NK-92 treated with Interleukin-12 subunit alpha and Interleukin-12 subunit beta, amount 100 ng/mL, for 24 hours (cell line): ENCODE data around the gene UBE3D.
"Not testable (repeated sequence)": the region's sequence is repeated elsewhere in the genome, so short reads cannot be mapped to it uniquely, and the experiment has no call there.

ENCODE experiments used
- DNase-seq: peaks from one replicate; lab custom pipeline; 2025; lab: John Stamatoyannopoulos, UW

The UBE3D gene

DNA sequence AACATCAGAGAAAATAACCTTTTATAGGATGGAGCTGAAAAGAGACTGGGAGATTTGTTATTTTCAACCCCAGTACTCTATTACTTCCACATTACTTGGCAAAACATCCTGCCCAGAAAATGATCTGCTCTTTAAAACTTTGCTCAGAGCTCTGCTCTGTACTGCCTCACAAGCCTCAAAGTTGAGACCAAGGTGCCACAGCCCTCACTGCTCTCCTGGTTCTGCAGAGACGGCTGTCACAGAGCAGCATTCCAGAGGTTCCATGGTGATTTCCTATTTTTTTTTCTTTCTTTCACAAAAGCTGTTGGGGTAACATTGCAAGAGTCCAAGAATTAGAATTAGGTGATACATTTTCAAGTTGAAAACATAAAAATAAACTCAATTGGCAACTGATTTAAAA is 155.2 kb downstream of the UBE3D start:
- no peak for DNase-seq

DNA sequence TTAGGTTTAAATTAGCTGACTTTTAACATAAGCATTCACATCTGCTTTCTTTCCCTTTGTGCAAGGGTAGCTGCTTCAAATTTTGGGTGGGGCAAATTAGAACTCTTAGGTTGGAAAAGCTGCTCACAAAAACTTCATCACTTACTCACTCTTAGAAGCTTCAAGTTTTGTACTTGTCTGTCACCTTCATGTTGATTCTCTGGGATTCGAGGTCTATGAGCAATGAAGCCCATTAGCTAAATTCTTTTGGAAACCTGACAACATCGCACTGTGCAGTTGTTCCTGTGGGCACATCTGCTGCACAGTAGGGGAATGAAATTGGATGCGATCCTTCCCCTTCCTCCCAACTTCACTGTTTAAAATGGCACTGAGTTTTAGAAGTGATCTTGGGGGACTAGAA is 156.1 kb downstream of the UBE3D start:
- no peak for DNase-seq

DNA sequence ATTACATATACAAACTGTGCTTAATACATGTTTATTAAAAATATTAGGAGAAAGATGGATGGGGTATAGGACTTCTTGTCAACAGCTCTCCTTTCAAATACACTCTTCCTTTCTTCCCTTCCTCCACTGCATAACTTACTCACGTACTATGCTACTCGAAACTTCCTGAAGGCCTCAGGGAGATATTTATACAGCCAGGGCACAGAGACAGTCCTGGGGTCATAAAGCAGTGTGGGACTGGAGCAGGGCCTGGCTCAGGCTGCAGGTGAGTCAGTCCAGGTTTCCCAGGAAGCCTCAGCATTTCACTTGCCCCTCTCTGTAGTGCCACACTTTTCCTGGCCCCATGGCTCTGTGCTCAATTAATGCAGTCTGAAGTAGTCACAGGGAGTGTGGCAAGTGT is 157.0 kb downstream of the UBE3D start:
- DNase-seq, result no peak

DNA sequence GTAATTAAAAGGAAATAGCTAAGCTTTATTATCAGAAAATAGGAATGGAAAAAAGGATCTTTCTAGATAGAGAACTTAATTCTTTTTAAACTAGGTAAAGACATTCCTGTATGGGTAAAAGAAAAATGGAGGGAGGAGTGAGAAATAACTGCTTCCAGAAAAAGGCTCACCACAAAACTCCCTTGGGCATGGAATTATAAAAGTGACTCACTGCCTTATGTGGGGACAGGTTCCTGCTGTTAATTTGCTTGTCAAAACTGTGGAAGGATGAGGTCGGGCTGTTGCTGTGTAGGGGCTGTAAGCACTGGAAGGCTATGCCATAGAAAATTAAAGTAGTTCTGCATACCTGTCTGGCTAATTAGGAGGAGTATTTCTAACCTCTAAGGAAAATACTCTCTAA is 158.7 kb downstream of the UBE3D start:
- DNase-seq, result no peak

DNA sequence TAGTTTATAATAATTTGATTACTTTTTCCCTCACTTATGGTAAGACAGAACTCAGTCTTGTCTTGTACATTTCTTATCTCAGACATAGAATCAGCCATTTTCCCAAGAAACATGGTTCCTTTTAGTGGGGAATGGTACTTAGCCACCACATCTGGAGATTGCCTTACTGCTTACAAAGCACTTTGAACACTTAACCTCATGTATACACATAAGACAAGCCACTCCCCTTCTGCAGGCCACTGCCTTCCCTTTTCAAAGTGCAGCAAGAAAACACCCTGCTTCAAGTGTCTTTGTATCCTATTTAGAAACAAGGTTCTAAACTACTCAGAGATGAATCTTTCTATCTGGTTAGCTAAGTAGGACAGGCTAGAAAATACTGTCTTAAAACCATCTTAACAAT is 159.2 kb downstream of the UBE3D start:
- no peak for DNase-seq

DNA sequence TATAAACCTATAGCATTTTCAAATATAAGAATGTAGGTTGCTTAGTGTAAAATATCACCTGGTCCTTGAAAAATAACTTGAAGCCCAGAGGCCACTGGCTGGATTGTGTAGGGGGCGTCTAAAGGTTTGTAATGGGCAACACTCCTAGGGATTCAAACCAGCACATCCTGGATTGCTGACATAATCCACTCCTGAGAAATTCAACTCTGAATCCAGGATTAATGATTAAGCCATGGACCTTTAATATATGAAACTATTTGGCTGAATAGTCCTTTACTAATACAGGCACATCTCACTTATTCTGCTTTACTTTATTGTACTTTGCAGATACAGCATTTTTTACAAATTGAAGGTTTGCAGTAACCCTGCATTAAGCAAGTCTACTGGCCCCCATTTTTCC is 160.8 kb downstream of the UBE3D start:
- no peak for DNase-seq

DNA sequence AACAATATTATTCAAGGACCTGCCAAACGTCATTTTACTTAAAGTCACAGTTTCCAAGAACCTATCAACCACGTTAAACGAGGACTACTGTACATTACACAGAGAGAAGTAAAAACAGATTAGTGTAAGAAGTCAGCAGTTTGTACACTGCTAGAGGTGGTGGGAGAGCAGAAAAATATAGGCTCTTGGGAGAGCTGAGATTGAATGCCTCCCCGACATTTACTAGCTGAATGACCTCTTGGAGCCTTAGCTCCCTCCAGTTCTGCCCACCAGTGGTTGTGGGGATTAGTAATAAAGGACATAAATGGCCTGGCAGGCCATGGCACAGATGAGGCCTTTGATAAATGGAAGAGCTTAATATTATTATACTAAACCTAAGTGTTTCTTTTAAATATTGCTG is 161.4 kb downstream of the UBE3D start:
- DNase-seq, result no peak

DNA sequence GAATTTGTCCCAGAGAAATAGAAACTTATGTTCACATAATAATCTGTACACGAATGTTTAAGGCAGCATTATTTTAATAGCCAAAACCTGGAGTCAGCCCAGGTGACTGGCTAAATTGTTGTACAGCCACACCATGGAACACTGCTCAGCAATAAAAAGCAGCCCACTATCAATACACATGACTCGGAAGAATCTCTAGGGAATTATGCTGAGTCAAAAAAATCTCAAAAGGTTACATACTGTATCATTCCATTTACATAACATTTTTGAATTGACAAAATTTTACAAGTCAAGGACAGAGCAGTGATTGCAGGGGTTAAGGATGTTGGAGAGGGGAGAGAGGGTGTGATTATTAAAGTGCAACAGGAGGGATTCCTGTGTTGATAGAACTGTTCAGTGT is 163.4 kb downstream of the UBE3D start:
- DNase-seq, result no peak

DNA sequence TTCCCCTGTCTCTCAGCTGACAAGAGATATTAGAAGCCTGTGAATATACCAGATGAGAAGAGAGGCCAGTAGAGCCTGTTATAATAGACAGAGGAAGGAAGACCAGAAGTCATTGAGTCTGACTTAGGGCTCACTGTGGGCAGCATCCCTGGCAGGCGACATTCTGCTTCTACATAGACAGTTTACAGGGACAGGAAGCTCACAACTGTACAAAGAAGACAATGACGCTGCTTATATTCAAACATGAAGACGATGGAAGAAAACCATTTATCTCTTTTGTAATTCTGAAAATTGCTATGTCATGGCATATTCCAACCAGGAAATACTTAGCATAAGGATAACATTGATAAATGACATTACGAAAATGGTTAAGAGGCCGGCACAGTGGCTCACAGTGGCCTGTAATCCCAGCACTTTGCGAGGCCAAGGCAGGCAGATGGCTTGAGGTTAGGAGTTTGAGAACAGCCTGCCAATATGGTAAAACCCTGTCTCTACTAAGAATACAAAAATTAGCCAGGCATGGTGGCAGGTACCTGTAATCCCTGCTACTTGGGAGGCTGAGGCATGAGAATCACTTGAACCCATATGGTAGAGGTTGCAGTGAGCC is 170.9 kb downstream of the UBE3D start:
- no peak for DNase-seq

DNA sequence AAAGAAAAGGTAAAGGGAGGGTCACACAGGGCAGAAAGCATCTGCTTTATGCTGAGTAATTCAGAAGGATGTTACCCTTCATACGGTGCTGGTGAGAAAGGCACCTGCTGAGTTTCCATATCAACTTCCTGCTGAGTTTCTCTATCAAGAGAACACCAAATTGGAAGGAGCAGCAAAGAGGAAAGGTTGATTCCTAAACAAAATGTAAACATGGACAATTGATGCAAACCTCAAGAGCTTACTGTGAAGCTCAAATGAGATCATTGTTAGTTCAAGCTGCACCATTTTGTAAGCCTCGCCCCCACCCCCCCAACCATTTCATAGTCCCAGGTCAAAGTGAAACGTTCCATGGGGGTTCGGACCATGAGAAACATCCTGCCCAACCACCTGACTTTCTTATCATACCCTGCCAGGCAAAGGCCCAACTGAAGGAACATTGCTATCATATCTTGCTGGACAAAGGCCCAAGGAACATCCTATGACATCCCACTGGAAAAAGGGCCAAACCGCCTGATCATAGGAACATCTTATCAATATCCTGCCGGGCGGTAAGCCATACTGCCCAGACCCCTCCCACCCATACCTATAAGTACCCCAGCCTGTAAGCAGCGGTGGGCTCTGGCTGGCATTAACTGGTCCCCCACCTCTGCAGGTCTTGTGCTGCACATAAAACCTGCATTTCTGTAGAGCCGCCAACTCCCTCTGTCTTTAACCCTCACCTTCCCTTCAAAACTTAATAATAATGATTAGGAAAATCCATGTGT is 171.6 kb downstream of the UBE3D start:
- no peak for DNase-seq

DNA sequence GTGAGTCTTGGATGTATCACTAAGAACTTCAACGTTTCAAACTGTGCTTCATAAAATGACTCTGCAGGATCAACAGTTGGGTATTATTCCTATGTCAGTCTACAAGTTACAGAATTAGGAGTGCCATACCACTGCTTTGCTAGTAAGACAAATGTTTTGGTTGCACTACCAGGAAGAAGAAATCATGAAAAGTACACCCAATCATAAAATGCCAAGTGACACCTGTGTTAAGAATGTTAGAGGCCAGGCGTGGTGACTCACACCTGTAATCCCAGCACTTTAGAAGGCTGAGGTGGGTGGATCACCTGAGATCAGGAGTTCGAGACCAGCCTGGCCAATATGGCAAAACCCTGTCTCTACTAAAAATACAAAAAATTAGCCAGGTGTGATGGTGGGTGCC is 174.1 kb downstream of the UBE3D start:
- not testable (repeated sequence) for DNase-seq

DNA sequence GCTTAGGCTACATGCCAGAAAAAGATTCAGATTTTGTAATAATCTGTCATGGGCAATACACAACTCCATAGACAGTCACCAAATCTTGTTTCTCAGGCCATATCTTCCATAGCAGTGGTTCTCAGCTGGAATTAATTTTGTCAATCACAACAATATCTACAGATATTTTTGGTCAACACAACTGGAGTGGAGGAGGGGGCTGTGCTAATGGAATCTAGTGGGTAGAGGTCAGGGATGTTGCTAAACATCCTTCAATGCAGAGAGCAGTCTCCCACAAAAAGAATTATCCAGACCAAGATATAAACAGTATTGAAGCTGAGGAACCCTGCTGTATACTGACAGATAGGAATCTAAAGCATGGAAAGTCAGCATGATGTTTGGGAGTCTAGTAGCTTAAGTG is 174.6 kb downstream of the UBE3D start:
- DNase-seq, result no peak

DNA sequence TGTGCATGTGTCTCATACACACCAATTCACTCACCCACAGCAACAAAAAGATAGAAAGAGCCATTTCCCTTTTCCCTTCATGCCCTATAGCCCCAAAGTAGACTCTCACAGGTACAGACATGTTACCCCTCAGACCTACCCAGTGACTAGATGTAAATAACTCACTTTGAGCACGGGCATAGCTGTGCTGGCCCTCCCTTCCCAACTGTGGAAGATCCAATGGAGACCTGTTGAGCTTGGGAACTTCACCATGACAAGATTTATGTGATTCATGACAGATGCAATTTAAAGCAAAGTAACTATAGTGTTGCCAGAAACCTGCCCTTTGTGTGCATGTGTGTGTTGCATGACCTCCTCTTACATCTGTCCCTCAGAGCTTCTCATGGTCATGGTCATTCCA is 175.4 kb downstream of the UBE3D start:
- DNase-seq, result no peak

DNA sequence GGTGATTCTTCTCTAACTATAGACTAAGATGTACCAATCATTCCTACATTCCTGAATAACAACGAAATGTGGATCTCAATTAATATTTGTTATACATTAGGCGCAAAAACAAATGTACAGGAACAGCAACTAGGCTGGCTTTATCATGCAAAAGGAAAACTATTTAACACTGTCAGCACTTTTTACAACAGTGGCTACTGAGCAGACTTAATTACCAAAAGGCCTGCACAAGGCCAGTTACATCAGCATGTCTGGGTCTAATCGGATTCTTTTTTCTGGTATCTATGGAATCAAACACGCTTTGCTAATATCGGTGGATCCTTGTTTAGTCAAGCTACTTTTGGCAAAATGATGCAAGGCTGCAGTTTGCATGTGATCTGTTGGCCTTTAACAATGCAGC is 176.5 kb downstream of the UBE3D start:
- no peak for DNase-seq

DNA sequence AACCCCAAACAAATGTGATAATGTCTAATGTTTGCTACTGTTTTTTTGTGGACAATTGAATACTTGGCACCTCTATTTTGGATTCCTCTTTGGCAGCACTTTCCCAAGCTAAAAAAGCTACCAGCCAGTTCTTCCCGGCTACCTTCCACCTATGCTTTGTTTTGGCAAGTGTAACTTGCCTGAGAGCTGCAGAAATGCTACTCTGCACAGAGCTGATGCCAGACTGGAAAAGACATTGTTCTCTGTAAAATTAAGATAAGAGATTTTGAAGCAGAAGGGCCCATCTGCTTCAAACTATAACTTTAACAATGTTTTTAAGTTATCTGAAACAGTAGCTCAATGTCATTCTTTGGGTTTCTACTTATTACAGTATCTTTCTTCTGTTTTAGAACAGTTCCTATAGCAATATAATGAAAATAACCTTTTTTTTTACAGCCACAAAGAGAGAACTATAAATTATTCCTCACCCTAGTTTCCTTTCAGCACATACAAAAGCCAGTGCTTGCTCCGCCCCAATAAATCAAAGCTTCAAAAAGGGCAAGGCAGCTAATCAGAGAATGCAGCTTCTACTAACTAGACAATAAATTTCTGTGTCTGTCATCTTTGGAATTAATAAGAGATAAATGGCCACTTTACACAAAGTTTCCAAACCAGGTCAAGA is 183.1 kb downstream of the UBE3D start:
- DNase-seq, result no peak

DNA sequence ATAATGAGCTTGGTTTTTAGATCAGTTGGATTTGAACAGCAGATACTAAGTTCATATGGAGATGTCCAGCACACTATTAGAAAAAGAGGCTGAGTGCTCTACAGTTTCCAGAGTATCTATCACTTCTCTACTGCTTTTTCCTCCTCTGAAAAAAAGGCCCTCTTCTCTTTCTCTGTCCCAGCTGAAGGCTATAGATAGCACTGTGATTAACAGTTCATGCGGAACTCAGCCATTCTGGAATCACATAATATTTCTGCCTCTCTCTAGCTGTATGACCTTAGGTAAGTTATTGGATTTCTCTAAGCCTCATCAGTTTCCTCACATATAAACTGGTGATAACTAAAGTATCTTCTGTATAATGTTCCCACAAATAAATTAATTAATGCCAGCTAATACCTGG is 184.1 kb downstream of the UBE3D start:
- DNase-seq, result no peak

DNA sequence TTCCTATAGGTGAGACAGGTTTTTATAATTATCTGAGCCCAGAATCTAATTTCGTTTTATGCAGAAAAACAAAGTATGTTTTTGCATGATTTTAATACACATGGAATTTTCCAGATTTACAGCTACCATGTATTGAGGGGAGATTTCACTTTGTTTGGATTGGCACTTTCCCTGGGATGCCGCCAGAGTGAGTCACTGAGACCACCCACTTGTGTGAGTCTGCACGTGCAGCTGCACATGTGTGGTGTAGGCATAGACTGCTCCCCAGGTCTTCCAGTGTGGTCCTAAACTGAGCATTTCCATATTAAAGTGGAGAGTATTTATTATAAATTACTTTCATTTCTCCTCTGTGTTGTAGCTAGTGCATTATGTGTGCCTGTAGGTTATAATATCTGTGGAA is 186.8 kb downstream of the UBE3D start:
- no peak for DNase-seq

DNA sequence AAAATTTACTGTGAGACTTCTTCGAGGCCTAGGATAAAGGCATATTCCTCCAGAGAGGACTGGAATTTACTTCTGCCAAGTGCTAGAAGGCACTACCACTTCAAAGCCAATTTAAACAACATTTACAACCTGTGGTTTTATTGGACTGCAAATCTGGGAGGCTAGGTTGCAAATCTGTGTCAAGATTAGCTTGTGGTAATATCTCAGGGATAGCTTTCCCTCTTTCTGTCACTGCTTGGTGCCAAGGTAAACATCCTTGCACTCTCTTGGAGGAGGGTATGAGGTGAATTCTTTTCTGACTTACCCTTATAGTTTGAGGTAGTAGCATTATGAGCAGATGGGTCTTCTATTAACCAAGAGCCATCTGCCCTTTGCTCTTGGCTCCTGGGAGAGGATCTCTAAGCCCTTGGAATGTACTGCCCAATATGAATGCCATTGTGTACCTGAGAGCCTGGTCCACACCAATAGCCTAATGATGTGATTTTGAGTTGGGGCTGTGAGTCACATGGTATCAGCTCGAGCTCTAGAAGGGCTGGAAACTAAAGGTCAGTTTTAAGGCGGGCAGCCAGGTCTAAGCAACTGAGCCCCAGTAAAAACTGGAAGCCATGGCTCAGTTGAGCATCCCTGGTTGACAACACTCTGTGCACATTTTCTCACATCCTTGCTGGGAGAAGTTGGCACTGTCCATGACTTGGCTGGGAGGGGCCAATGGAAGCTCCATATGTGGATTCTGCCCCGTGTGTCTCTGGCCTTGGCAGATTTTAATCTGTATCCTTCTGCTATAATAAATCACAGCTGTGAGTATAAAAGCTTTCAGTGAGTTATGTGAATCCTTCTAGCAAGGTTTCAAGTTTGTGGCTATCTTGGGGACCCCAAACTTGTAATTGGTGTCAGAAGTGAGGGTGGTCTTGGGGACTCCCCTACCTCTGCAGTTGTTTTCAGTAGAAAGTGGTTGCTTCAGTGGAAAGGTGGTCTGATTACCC is 188.1 kb downstream of the UBE3D start:
- DNase-seq, result no peak

DNA sequence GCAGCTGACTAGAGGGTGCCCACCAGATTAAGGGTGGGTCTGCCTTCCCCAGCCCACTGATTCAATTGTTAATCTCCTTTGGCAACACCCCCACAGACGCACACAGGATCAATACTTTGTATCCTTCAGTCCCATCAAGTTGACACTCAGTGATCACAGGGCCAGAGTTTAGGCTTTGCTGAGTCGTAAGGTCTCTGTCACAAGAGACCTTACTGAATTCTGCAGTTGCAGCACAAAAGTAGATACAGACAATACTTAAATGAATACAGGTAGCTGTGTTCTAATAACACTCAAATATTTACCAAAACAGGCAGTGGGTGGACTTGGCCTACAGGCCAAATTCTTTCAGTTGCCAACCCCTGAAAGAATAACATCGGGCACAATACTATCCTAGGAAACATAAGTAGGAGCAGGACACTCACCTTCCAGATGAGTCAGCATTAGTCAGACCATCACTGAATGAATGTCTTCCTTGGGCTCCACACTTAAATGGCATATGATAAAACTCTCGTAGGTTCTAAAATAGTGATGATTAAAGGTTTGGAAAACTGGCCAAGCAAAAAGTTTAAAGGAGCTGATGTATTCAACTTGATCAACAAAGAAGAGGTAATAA is 190.0 kb downstream of the UBE3D start:
- no peak for DNase-seq

DNA sequence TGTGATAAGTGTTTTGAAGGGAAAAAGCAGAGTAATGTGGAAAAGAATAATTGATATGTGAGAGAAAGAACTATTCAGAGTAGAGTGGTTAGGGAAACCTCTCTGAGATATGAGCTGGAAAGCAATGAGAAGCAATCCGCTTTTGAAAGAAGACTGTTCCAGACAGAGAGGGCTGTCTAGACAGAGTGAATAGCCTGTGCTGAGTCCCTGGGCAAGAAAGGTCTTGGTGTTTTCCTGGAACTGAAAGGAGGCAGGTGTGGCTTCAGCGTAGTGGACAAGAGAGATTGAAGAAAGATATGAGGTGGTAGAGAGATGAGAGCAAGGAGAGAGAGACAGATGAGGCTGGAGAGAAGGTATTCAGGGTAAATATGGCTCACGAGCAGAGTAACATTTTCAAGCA is 190.8 kb downstream of the UBE3D start:
- DNase-seq, result no peak

DNA sequence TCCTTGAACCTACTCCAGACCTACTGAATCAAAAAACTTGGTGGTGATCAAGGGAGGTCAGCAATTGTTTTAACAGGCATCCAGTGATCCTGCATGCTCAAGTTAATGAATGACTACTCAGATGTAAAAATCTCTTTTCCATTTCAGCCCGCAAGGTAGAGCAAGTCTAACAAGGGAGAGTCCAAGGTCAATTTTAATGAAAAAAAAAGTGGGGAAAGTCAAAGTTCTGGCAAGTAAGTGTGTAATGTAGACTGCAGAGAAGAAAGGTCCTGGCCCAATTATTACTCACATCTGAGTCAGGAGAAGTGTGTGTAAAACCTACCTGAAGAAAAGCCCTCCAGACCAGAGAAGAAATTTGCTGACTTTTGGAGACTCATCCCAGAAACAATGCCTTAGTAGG is 193.5 kb downstream of the UBE3D start:
- DNase-seq, result no peak
